NCI-H748 treated with DMSO at 0.1 percent for 48 hours (cell line): ENCODE results near the gene ZMIZ1.

Source experiments
- DNase-seq: peaks from one replicate; lab custom pipeline; 2025; lab: John Stamatoyannopoulos, UW

ZMIZ1 gene

GRCh38 chr10:79286318-79286951 lies 217.7 kb downstream of the ZMIZ1 start:
- DNase-seq: no peak

GRCh38 chr10:79287973-79288723 lies 219.4 kb downstream of the ZMIZ1 start:
- no peak for DNase-seq

- no peak for DNase-seq
Observed at GRCh38 chr10:79289801-79290200, 221.0 kb downstream of the ZMIZ1 start.

GRCh38 chr10:79292026-79292766 lies 223.4 kb downstream of the ZMIZ1 start:
- DNase-seq: no peak

- DNase-seq: no peak
Observed at GRCh38 chr10:79292891-79293746, 224.4 kb downstream of the ZMIZ1 start.

- no peak for DNase-seq
Observed at GRCh38 chr10:79293841-79294581, 225.2 kb downstream of the ZMIZ1 start.

GRCh38 chr10:79295563-79295962 lies 226.8 kb downstream of the ZMIZ1 start:
- DNase-seq: no peak

- no peak for DNase-seq
Observed at GRCh38 chr10:79296431-79296830, 227.7 kb downstream of the ZMIZ1 start.

- DNase-seq: no peak
Observed at GRCh38 chr10:79298403-79299244, 229.9 kb downstream of the ZMIZ1 start.

- DNase-seq: no peak
Observed at GRCh38 chr10:79299397-79300241, 230.9 kb downstream of the ZMIZ1 start.

GRCh38 chr10:79300711-79301110 lies 231.9 kb downstream of the ZMIZ1 start:
- DNase-seq: no peak

GRCh38 chr10:79301754-79302530 lies 233.2 kb downstream of the ZMIZ1 start:
- no peak for DNase-seq

GRCh38 chr10:79303631-79304478 lies 235.1 kb downstream of the ZMIZ1 start:
- DNase-seq: no peak

GRCh38 chr10:79304479-79305087 lies 235.8 kb downstream of the ZMIZ1 start:
- no peak for DNase-seq

GRCh38 chr10:79305515-79305914 lies 236.7 kb downstream of the ZMIZ1 start:
- no peak for DNase-seq

- DNase-seq: no peak
Observed at GRCh38 chr10:79305988-79306387, 237.2 kb downstream of the ZMIZ1 start.

GRCh38 chr10:79306644-79307220 lies 238.0 kb downstream of the ZMIZ1 start:
- DNase-seq: no peak
